ENCODE data around the gene PRKG2.

PRKG2 gene

GRCh38 chr4:81215931-81216330 lies 909 bp upstream of the PRKG2 start:
- no peak for DNase-seq (ENCODE audit: low read depth, low spot score)

GRCh38 chr4:81214144-81214880 lies 710 bp downstream of the PRKG2 start:
- DNase-seq (ENCODE audit: low read depth, low spot score): peak; percentile 57

GRCh38 chr4:81213671-81214070 lies 1.4 kb downstream of the PRKG2 start:
- no peak for DNase-seq (ENCODE audit: low read depth, low spot score)

GRCh38 chr4:81211956-81212355 lies 3.1 kb downstream of the PRKG2 start:
- no peak for DNase-seq (ENCODE audit: low read depth, low spot score)

- DNase-seq (ENCODE audit: low read depth, low spot score): no peak
Measured at GRCh38 chr4:81207828-81208227, 7.2 kb downstream of the PRKG2 start.

GRCh38 chr4:81205302-81205701 lies 9.7 kb downstream of the PRKG2 start:
- DNase-seq (ENCODE audit: low read depth, low spot score): no peak

- no peak for DNase-seq (ENCODE audit: low read depth, low spot score)
Measured at GRCh38 chr4:81204571-81204970, 10.5 kb downstream of the PRKG2 start.

- no peak for DNase-seq (ENCODE audit: low read depth, low spot score)
Measured at GRCh38 chr4:81199831-81200230, 15.2 kb downstream of the PRKG2 start.

- no peak for DNase-seq (ENCODE audit: low read depth, low spot score)
Measured at GRCh38 chr4:81198609-81199008, 16.4 kb downstream of the PRKG2 start.

- no peak for DNase-seq (ENCODE audit: low read depth, low spot score)
Measured at GRCh38 chr4:81197864-81198524, 17.0 kb downstream of the PRKG2 start.

- DNase-seq (ENCODE audit: low read depth, low spot score): no peak
Measured at GRCh38 chr4:81196126-81196650, 18.8 kb downstream of the PRKG2 start.

- DNase-seq (ENCODE audit: low read depth, low spot score): no peak
Measured at GRCh38 chr4:81195475-81195874, 19.5 kb downstream of the PRKG2 start.

GRCh38 chr4:81194286-81194685 lies 20.7 kb downstream of the PRKG2 start:
- DNase-seq (ENCODE audit: low read depth, low spot score): no peak

GRCh38 chr4:81180916-81181315 lies 34.1 kb downstream of the PRKG2 start:
- DNase-seq (ENCODE audit: low read depth, low spot score): no peak

GRCh38 chr4:81179326-81179725 lies 35.7 kb downstream of the PRKG2 start:
- DNase-seq (ENCODE audit: low read depth, low spot score): no peak

- no peak for DNase-seq (ENCODE audit: low read depth, low spot score)
Measured at GRCh38 chr4:81173213-81173612, 41.8 kb downstream of the PRKG2 start.

- DNase-seq (ENCODE audit: low read depth, low spot score): no peak
Measured at GRCh38 chr4:81166458-81167160, 48.4 kb downstream of the PRKG2 start.

GRCh38 chr4:81165861-81166430 lies 49.1 kb downstream of the PRKG2 start:
- no peak for DNase-seq (ENCODE audit: low read depth, low spot score)

- DNase-seq (ENCODE audit: low read depth, low spot score): no peak
Measured at GRCh38 chr4:81164623-81165416, 50.2 kb downstream of the PRKG2 start.

GRCh38 chr4:81164126-81164525 lies 50.9 kb downstream of the PRKG2 start:
- no peak for DNase-seq (ENCODE audit: low read depth, low spot score)

GRCh38 chr4:81162752-81163458 lies 52.1 kb downstream of the PRKG2 start:
- DNase-seq (ENCODE audit: low read depth, low spot score): no peak

Data from iPS DF 19.7 (cell line).